GM19240 (cell line): Measurements from ENCODE around the gene MOV10.

Experiments
- DNase-seq: peaks from one replicate; pipeline ENCODE4 v3.0.0; 2011; ENCODE audit warnings: low spot score; ENCODE audit not compliant: insufficient read length

MOV10 gene

GRCh38 chr1:112674986-112675727 is 698 bp downstream of the MOV10 start:
- no peak for DNase-seq

GRCh38 chr1:112675728-112676381 is 1.4 kb downstream of the MOV10 start:
- no peak for DNase-seq

GRCh38 chr1:112676543-112676942 is 2.1 kb downstream of the MOV10 start:
- DNase-seq = no peak

GRCh38 chr1:112677501-112677900 is 3.0 kb downstream of the MOV10 start:
- no peak for DNase-seq

- no peak for DNase-seq
These were observed 4.1 kb downstream of the MOV10 start for GRCh38 chr1:112678605-112679004.

- DNase-seq = no peak
These were observed 11.5 kb downstream of the MOV10 start for GRCh38 chr1:112685913-112686312.

- no peak for DNase-seq
These were observed 12.0 kb downstream of the MOV10 start for GRCh38 chr1:112686417-112686816.

- DNase-seq = no peak
These were observed 12.4 kb downstream of the MOV10 start for GRCh38 chr1:112686835-112687234.

GRCh38 chr1:112687361-112687760 is 12.9 kb downstream of the MOV10 start:
- DNase-seq = no peak

GRCh38 chr1:112687785-112688496 is 13.5 kb downstream of the MOV10 start:
- DNase-seq = no peak

GRCh38 chr1:112688781-112689193 is 14.3 kb downstream of the MOV10 start:
- no peak for DNase-seq

- DNase-seq = no peak
These were observed 14.9 kb downstream of the MOV10 start for GRCh38 chr1:112689196-112689841.

GRCh38 chr1:112689842-112690237 is 15.4 kb downstream of the MOV10 start:
- DNase-seq = no peak

GRCh38 chr1:112692681-112693080 is 18.2 kb downstream of the MOV10 start:
- no peak for DNase-seq

GRCh38 chr1:112693821-112694220 is 19.4 kb downstream of the MOV10 start:
- DNase-seq = no peak

- no peak for DNase-seq
These were observed 20.0 kb downstream of the MOV10 start for GRCh38 chr1:112694363-112694929.

- DNase-seq = no peak
These were observed 20.8 kb downstream of the MOV10 start for GRCh38 chr1:112695276-112695675.

- no peak for DNase-seq
These were observed 22.3 kb downstream of the MOV10 start for GRCh38 chr1:112696578-112697314.

- DNase-seq = no peak
These were observed 23.3 kb downstream of the MOV10 start for GRCh38 chr1:112697781-112698201.

- no peak for DNase-seq
These were observed 24.2 kb downstream of the MOV10 start for GRCh38 chr1:112698366-112699310.
